Body of pancreas (tissue), 4 donors: ENCODE measurements around the gene NKX2-3.

Experiments
- POLR2A ChIP-seq, 3 donors: fragments of 450-650 bp; IDR thresholded peaks; one replicate each; pipeline ENCODE4 v1.6.1; 2016; ENCODE audit warnings: antibody characterized with exemption in 3 of 3, mild to moderate bottlenecking in 2 of 3
- TF ChIP-seq, protein P1 (sequence below), 7 experiments: fragments of 450-650 bp in 4 of 7; fragments of 200-600 bp in 3 of 7; sonication (generic) in 3 of 7; IDR thresholded peaks; one replicate each; pipeline ENCODE4 v1.5.1; 2016 to 2019; ENCODE audit warnings: antibody characterized with exemption in 7 of 7

DNA sequence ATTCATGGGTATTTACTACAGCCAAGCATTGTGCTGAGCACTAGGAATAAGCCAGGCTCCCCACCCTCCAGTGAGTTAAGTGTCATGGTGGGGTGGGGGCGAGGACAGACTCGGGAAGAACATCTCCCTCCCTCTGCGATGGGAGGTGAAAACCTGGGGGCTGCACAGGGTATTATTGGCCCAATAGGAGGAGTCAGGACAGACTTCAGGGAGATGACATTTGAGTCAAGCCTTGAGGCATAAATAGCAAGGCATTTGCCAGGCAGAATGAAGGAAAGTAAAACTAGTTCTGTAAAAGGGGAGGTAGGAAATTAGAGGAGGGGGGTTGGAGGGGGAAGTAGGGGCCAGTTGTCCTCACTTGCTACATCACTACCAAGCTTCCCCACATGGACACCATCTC lies 18.9 kb downstream of the NKX2-3 start:
- TF ChIP-seq, protein P1, sequence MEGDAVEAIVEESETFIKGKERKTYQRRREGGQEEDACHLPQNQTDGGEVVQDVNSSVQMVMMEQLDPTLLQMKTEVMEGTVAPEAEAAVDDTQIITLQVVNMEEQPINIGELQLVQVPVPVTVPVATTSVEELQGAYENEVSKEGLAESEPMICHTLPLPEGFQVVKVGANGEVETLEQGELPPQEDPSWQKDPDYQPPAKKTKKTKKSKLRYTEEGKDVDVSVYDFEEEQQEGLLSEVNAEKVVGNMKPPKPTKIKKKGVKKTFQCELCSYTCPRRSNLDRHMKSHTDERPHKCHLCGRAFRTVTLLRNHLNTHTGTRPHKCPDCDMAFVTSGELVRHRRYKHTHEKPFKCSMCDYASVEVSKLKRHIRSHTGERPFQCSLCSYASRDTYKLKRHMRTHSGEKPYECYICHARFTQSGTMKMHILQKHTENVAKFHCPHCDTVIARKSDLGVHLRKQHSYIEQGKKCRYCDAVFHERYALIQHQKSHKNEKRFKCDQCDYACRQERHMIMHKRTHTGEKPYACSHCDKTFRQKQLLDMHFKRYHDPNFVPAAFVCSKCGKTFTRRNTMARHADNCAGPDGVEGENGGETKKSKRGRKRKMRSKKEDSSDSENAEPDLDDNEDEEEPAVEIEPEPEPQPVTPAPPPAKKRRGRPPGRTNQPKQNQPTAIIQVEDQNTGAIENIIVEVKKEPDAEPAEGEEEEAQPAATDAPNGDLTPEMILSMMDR (IDR thresholded peaks at IDR 0.05): no peak
- TF ChIP-seq POLR2A (IDR thresholded peaks at IDR 0.05): no peak
